ENCODE measurements around the gene SHC2.

SHC2 gene

DNA sequence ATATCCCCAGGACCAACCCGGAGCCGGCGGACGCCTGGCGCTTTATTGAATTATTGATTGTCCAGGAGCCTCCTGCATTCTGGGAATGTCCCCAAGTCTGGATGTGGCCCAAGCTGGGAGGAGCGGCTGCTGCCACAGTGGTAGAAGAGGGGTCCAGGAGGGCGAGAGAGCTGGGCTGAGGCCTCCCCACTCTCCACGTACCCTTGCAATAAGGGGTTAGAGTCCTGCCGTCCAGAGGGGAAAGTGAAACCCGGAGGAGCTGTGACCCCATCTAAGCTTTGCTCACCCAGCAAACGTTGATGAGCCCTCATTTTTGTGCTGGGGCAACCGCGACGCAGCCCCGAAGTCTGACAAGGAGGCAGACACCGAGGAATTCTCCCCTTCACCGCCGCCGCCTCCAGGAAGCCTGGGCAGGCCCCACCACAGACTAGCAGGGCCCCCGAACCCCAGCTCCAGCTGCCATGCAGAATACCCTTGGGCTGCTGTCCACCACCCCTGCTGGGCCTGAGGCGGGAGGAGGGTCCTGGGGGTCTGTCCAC, 50.5 kb downstream of the SHC2 start:
- Histone ChIP-seq H3K4me3 (no peak overlapping the region), H3K9me3 (ENCODE audit: low read depth, low read length) (no peaks in the 10 kb centered on the region), H3K36me3 (ENCODE audit: insufficient read depth, low read length) (no peaks in the 10 kb centered on the region), H3K9ac (ENCODE audit: insufficient read length) (no peak overlapping the region), H3K27ac (no peak overlapping the region)
- TF ChIP-seq FOXP2 (optimal IDR thresholded peaks at IDR 0.05; ENCODE audit: control extremely low read depth, extremely low read length, insufficient read depth): no peak
- no peak for TF ChIP-seq POLR2AphosphoS5 (IDR thresholded peaks at IDR 0.05; ENCODE audit: borderline replicate concordance, low read depth, low read length)
- no peak for TF ChIP-seq EZH2 (IDR thresholded peaks at IDR 0.05)
- DNase-seq (ENCODE audit: low read depth, low spot score): no peak

DNA sequence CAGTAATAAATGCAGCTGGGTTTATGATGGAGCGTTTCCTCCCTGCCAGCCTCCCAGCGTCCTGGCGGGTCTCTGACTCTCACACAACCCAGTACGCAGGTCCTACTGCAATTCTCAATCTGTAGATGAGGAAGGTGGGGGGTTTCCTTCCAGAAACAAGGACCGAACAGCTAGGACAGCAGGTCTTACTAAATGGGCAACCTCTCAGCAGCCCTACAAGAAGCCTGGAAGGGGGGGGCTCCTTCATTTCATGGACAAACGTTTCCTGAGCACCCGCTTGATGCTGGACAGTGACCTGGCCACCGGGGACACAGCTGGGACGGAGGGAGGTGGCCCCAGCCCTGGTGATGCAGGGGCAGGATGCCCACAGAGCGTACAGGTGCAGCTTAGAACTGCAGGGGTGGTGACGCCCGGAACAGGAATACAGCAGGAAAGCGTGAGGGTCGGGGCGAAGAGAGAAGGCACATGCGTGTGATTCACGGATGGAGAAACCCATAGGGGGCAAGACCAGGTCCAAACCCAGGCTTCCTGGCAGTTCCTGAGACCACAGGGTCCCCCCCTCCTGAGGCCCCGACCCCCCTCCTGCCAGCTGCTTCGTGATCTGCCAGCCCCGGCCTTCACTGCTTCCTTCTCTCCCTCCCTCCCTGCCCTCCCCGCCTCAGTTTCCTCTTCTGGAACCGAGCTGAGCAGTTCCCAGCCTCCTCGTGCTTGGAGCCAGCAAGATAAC, 51.2 kb downstream of the SHC2 start:
- Histone ChIP-seq H3K36me3 (ENCODE audit: insufficient read depth, low read length) (no peaks in the 10 kb centered on the region), H3K27ac (no peak overlapping the region), H3K9me3 (ENCODE audit: low read depth, low read length) (no peaks in the 10 kb centered on the region), H3K4me3 (peak overlapping the region; percentile 90), H3K9ac (ENCODE audit: insufficient read length) (no peak overlapping the region)
- no peak for DNase-seq (ENCODE audit: low read depth, low spot score)
- TF ChIP-seq POLR2AphosphoS5 (IDR thresholded peaks at IDR 0.05; ENCODE audit: borderline replicate concordance, low read depth, low read length): no peak
- no peak for TF ChIP-seq EZH2 (IDR thresholded peaks at IDR 0.05)
- TF ChIP-seq FOXP2 (optimal IDR thresholded peaks at IDR 0.05; ENCODE audit: control extremely low read depth, extremely low read length, insufficient read depth): no peak

DNA sequence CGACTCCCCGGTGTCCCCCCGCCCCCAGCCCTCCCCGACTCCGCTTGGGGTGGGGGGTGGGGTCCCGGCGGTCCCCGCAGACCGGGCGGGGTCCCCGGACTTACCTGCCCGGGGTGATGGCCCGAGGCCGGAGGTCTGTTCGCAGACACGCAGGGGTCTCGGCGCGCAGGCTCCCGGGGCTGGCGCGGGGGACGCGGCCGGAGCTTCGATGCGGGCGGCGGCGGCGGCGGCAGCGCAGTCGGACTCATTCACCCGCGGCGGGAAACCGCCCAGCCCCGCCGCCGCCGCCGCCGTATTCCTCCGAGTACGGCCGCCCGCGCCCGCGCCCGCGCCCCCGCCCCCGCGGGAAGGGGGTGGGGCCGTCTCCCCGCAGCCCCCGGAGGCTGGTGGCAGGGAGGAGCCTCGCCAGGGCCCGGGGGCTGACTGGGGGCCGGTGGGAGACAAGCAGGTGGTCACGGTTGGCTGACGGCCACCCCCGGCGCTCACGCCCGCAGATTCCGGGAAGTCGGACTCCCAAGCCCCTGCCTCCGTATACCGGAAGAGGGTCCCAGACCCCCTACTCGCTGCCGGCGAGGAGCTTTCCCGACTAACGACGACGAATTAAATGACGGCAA, 51.8 kb downstream of the SHC2 start, which contains the start of gene C2CD4C:
C2CD4C (minus strand) TSS at position 246 of the 614 bp plus-strand sequence. CDS start 786 bp downstream, outside the sequence.
- Histone ChIP-seq H3K4me3 (peak within 1 kb of the TSS; percentile 90), H3K27ac (no peak within 1 kb of the TSS), H3K9me3 (ENCODE audit: low read depth, low read length) (no peaks in the 10 kb centered on the region), H3K9ac (ENCODE audit: insufficient read length) (peak within 1 kb of the TSS; percentile 55), H3K36me3 (ENCODE audit: insufficient read depth, low read length) (no peaks in the 10 kb centered on the region)
- no peak for DNase-seq (ENCODE audit: low read depth, low spot score)
- TF ChIP-seq FOXP2 (optimal IDR thresholded peaks at IDR 0.05; ENCODE audit: control extremely low read depth, extremely low read length, insufficient read depth): no peak
- no peak for TF ChIP-seq EZH2 (IDR thresholded peaks at IDR 0.05)
- no peak for TF ChIP-seq POLR2AphosphoS5 (IDR thresholded peaks at IDR 0.05; ENCODE audit: borderline replicate concordance, low read depth, low read length)

DNA sequence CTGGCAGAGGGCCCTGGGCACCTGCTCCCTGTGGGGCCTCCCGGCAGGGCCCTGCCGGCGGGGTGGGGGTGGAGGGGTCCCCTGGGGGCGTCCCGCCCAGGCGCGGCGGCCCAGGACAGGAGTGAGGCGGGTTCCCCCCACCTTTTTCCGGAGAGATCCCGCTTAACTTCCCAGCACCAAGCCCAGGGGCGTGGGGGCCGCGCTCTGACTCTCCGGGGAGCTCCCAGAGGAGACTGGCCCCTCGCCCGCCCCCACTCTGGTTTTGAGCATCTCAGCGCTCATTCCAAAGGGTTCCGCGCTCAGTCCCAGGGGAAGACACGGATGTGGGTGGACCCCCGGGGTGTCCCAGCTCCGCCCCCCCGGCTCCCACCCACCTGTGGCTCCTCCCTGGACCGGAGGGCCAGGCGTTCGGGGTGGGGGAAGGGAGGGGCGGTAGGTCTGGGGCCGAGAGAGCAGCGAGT, 52.4 kb downstream of the SHC2 start:
- Histone ChIP-seq H3K9me3 (ENCODE audit: low read depth, low read length) (no peaks in the 10 kb centered on the region), H3K4me3 (peak overlapping the region; percentile 90), H3K27ac (no peak overlapping the region), H3K9ac (ENCODE audit: insufficient read length) (peak overlapping the region; percentile 55), H3K36me3 (ENCODE audit: insufficient read depth, low read length) (no peaks in the 10 kb centered on the region)
- TF ChIP-seq EZH2 (IDR thresholded peaks at IDR 0.05) (no peak), FOXP2 (optimal IDR thresholded peaks at IDR 0.05; ENCODE audit: control extremely low read depth, extremely low read length, insufficient read depth) (no peak), POLR2AphosphoS5 (IDR thresholded peaks at IDR 0.05; ENCODE audit: borderline replicate concordance, low read depth, low read length) (no peak)
- no peak for DNase-seq (ENCODE audit: low read depth, low spot score)

DNA sequence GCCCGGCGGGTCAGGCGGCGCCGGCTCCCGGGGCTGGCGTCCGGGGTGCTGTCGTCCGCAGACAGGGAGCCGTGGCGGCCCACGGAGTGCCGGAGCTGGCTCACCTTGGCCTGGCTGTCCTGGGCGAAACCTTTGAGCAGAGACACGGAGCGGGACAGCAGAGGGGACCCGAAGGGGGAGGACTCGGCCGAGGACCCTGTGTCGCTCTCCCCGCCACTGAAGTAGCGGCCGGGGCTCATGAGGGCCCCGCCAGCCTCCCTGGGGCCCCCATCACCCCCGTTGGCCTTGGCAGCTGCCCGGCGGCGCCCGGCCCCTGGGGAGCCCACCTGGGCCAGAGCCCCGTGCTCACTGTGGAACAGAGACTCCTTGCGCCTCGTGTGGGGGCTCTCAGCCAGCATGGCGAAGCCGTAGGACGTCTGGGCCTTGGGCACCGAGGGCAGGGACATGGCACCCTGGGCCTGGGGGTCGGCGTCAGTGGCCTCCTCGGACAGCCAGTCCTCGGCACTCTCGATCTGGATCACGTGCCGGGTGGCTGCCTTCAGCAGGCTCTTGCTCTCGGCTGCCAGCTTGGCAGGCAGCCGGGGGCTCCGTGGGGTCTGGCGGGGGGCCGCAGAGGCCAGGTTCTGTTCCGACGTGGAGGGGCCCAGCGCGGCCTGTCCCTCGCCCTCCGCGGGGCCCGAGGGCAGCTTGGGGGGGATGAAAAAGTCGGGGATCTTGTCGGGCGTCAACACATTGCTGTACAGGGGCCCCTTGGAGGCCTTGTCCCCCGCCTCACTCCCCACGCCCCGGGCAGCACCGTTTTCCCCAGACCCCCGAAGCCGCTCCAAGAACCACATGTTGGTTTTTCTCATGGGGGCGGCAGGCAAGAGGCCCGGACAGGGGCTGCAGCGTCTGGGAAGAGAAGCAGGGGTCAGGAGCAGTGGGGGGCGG, 53.1 kb downstream of the SHC2 start:
- peak overlapping the region; percentile 90 for H3K4me3 ChIP-seq
- no peak overlapping the region for H3K27ac ChIP-seq
- peak overlapping the region; percentile 55 for H3K9ac ChIP-seq (ENCODE audit: insufficient read length)
- TF ChIP-seq FOXP2 (optimal IDR thresholded peaks at IDR 0.05; ENCODE audit: control extremely low read depth, extremely low read length, insufficient read depth): no peak
- TF ChIP-seq EZH2 (IDR thresholded peaks at IDR 0.05): no peak
- no peak for TF ChIP-seq POLR2AphosphoS5 (IDR thresholded peaks at IDR 0.05; ENCODE audit: borderline replicate concordance, low read depth, low read length)
- no peak for DNase-seq (ENCODE audit: low read depth, low spot score)
- no peaks in the 10 kb centered on the region for H3K9me3 ChIP-seq (ENCODE audit: low read depth, low read length)
- H3K36me3 ChIP-seq (ENCODE audit: insufficient read depth, low read length): no peaks in the 10 kb centered on the region

DNA sequence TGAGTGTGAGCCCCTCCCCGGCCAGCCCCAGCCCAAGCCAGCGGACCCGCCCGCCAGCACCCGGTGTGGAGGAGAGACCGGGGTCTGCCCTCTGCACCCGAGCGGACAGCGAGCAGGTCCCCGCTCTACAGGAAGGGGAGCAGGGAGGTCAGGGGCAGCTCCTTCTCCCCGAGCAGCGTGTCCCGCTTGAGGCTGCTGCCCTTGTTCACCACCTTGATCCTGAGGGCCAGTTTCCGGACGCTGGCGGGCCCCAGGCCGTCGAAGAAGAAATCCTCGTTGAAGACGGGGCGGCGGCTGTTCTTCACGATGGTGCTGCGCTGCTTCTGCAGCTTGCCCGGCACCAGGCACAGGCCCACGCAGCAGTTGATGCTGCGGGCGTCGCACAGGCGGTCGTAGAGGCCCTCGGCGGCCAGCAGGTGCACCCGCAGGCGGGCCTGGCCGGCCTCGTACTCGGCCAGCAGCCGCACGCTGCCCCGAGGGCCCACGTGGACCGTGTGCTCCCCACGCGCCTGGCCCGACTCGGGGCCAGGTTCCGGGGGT, 53.8 kb downstream of the SHC2 start:
- H3K36me3 ChIP-seq (ENCODE audit: insufficient read depth, low read length): no peaks in the 10 kb centered on the region
- no peak for DNase-seq (ENCODE audit: low read depth, low spot score)
- H3K9me3 ChIP-seq (ENCODE audit: low read depth, low read length): no peaks in the 10 kb centered on the region
- no peak overlapping the region for H3K27ac ChIP-seq
- H3K4me3 ChIP-seq: no peak overlapping the region
- no peak overlapping the region for H3K9ac ChIP-seq (ENCODE audit: insufficient read length)
- TF ChIP-seq POLR2AphosphoS5 (IDR thresholded peaks at IDR 0.05; ENCODE audit: borderline replicate concordance, low read depth, low read length) (no peak), FOXP2 (optimal IDR thresholded peaks at IDR 0.05; ENCODE audit: control extremely low read depth, extremely low read length, insufficient read depth) (no peak), EZH2 (IDR thresholded peaks at IDR 0.05) (no peak)

DNA sequence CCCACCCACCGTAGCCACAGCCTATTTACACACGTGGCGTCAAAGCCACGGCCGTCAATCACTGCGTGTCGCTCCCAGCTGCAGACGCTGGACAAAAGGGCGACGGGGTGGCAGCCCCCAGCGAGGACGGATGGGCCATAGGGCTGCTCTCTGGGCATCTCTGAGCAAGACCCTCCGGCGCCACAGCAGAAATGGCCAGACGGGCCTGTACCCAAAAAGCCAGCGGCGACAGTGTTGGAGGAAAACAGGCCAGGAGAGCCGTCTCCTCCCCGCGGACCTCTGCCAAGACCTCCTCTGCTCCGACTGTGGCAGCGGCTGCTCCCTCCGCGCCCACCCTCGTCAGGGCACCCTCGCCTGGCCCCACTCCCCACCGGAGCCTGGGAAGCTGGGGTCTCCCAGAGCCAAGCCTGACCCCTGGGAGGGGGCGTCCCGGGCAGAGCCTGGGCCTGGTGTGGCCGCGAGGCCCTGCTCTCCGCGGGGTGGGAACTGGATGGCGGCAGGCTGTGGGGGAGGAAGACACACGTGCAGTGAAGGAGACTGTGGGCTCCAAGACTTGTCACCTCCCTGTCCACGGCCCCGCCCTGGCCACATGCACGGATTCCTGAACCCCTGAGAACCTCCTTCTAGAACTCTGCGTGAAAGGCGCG, 54.6 kb downstream of the SHC2 start:
- H3K9ac ChIP-seq (ENCODE audit: insufficient read length): no peak overlapping the region
- no peak overlapping the region for H3K27ac ChIP-seq
- no peak for DNase-seq (ENCODE audit: low read depth, low spot score)
- H3K4me3 ChIP-seq: no peak overlapping the region
- H3K9me3 ChIP-seq (ENCODE audit: low read depth, low read length): no peaks in the 10 kb centered on the region
- no peaks in the 10 kb centered on the region for H3K36me3 ChIP-seq (ENCODE audit: insufficient read depth, low read length)
- no peak for TF ChIP-seq POLR2AphosphoS5 (IDR thresholded peaks at IDR 0.05; ENCODE audit: borderline replicate concordance, low read depth, low read length)
- no peak for TF ChIP-seq EZH2 (IDR thresholded peaks at IDR 0.05)
- TF ChIP-seq FOXP2 (optimal IDR thresholded peaks at IDR 0.05; ENCODE audit: control extremely low read depth, extremely low read length, insufficient read depth): no peak

All from SK-N-MC (cell line).